Melanocyte of skin (primary cell): ENCODE results near the gene LCE4A. TPM values are rescaled to one million over a fixed set of nuclear protein-coding genes. Genes with fewer than 3 reads are reported as not detected.

Source experiments
- total RNA-seq, 2 donors: library from RNA; depleted of rRNA; stranded (reverse); fragments of >200 nt; gene quantifications; 2 replicates each; pipeline ENCODE4 v1.2.3, GENCODE V29; 2012

LCE4A gene, protein sequence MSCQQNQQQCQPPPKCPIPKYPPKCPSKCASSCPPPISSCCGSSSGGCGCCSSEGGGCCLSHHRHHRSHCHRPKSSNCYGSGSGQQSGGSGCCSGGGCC
- total RNA-seq = not detected

GRCh38 chr1:152707860-152708259, at the start of gene LCE4A:
Gene LCE4A (plus strand): TSS chr1:152708160. CDS start chr1:152709076, 916 bp downstream.

GRCh38 chr1:152663098-152663497, 44.9 kb upstream of the LCE4A start, which contains the start of gene LCE2D:
Gene LCE2D (plus strand): TSS chr1:152663380. CDS start chr1:152664106, 726 bp downstream.

GRCh38 chr1:152674983-152675382, 33.0 kb upstream of the LCE4A start, which contains the start of gene LCE2C:
Gene LCE2C (plus strand): TSS chr1:152675279. CDS start chr1:152676016, 737 bp downstream.

GRCh38 chr1:152685823-152686222, 22.1 kb upstream of the LCE4A start, which contains the start of gene LCE2B:
Gene LCE2B (plus strand): TSS chr1:152686123. CDS start chr1:152686844, 721 bp downstream.

GRCh38 chr1:152697701-152698600, 10.0 kb upstream of the LCE4A start, which contains the start of gene LCE2A:
Gene LCE2A (plus strand): TSS chr1:152698345. CDS start chr1:152698902, 557 bp downstream.

DNA sequence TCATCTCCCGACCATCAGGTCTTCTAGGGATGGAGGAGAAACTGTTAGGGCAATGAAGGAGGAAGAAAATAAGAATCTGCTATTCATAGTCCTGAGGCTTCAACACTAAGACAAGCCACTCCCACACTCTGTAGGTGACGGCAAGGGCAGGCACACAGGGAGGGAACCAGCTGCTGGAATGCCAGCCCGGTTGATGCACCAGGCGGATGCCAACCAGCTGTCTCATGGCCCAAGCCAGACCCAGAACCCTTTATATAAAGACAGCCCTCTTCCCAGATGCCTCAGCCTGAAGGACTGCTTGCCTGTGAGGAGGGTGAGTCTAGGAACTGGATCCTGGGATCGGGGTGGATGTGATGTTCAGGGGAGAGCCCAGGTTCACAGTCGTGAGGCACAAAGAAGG, 49.8 kb downstream of the LCE4A start, which contains the start of gene KPRP:
TSS of gene KPRP (plus strand) at position 279 of the 400 bp plus-strand sequence. CDS start 1,564 bp downstream, outside the sequence.

Other genes with a start within 250 kb of the LCE4A start
- gene LCE5A, start 197.4 kb upstream of the LCE4A start, total RNA-seq = not detected
- not detected for gene CRCT1, start 193.7 kb upstream of the LCE4A start, total RNA-seq
- not detected for gene LCE3E, start 141.4 kb upstream of the LCE4A start, total RNA-seq
- not detected for gene LCE3D, start 127.6 kb upstream of the LCE4A start, total RNA-seq
- gene LCE3C, start 107.9 kb upstream of the LCE4A start, total RNA-seq = not detected
- gene LCE3B, start 94.3 kb upstream of the LCE4A start, total RNA-seq = not detected
- not detected for gene LCE3A, start 85.1 kb upstream of the LCE4A start, total RNA-seq
- not detected for gene LCE2D, start 44.8 kb upstream of the LCE4A start, total RNA-seq
- not detected for gene LCE2C, start 32.9 kb upstream of the LCE4A start, total RNA-seq
- gene LCE2B, start 22.0 kb upstream of the LCE4A start, total RNA-seq = not detected
- gene LCE2A, start 9.8 kb upstream of the LCE4A start, total RNA-seq = 1 to 10 TPM in 1 of 2 donors, under 1 TPM in 1; 0.69 to 1.3 TPM
- not detected for gene KPRP, start 49.9 kb downstream of the LCE4A start, total RNA-seq
- gene LCE1F, start 67.0 kb downstream of the LCE4A start, total RNA-seq = not detected
- gene LCE1E, start 78.1 kb downstream of the LCE4A start, total RNA-seq = not detected
- gene LCE1D, start 88.6 kb downstream of the LCE4A start, total RNA-seq = not detected
- not detected for gene LCE1C, start 98.5 kb downstream of the LCE4A start, total RNA-seq
- gene LCE1B, start 103.8 kb downstream of the LCE4A start, total RNA-seq = not detected
- gene LCE1A, start 119.3 kb downstream of the LCE4A start, total RNA-seq = not detected
- gene LCE6A, start 134.7 kb downstream of the LCE4A start, total RNA-seq = not detected
- gene LCE7A, start 151.8 kb downstream of the LCE4A start, total RNA-seq = not detected
- not detected for gene SMCP, start 170.2 kb downstream of the LCE4A start, total RNA-seq
- not detected for gene IVL, start 200.4 kb downstream of the LCE4A start, total RNA-seq
- gene SPRR5, start 239.0 kb downstream of the LCE4A start, total RNA-seq = not detected